H1 (cell line): ENCODE data around the gene STEAP1B. TPM values are rescaled to one million over a fixed set of nuclear protein-coding genes. Genes with fewer than 3 reads are reported as not detected.

Experiments used
- EZH2 ChIP-seq: fragments of 200-600 bp; sonication (generic); IDR thresholded peaks from 2 replicates; pipeline ENCODE4 v1.7.1; 2012; ENCODE audit warnings: low read depth, mild to moderate bottlenecking, moderate library complexity, low read length, inconsistent platforms; ENCODE audit not compliant: severe bottlenecking
- polyA plus RNA-seq, 7 experiments: library from polyadenylated mRNA; depleted of rRNA in 3 of 7; stranded (reverse) in 5 of 7; unstranded in 2 of 7; fragments of >200 nt in 5 of 7; fragments of 200-250 nt in 2 of 7; gene quantifications; 1 replicate in 5 of 7; 2 replicates in 1 of 7; 4 replicates in 1 of 7; pipeline versions ENCODE4 v1.2.1 to v1.2.3, GENCODE V29; 2011 to 2013; ENCODE audit warnings: missing spikeins in 2 of 7, mixed read lengths in 2 of 7
- total RNA-seq: library from RNA; stranded (reverse); fragmentation: NEBNext Ultra II Directional; extraction: Animal tissue kit (Norgen Biotek cat#: 25700); gene quantifications from 2 replicates; pipeline ENCODE4 v1.2.1, GENCODE V29; 2021

The STEAP1B gene
- total and polyA plus RNA-seq, 2 of the 8 experiments (the other 6 are each of a cell fraction or from before 2014, with no cell fraction given): 5.4 to 8.7 TPM

DNA sequence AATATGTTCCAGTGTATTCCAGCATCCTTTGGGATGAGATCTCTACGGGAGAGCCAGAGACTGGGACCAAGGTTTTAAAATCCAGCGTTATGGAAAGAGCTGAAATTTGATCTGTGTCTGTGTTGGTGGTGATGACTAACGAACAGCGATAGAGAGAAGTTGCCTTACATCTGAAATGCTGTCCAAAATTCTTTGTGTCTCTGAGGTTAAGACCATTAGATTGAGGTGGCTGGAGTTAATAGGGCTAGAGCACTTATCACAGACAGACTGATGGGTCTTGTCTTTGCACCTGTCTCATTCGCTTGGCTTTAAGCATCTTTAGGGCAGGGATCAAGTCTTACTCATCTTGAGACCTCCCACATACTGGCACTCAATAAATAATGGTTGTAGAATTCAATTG is 102.0 kb downstream of the STEAP1B start (continued):
- no peak for TF ChIP-seq EZH2
